HG03095 (cell line): ENCODE data around the gene HDC.

Source experiments
- ATAC-seq: cut with Tn5 transposase; IDR thresholded peaks from one replicate; pipeline ENCODE4 v1.9.1; 2021; ENCODE audit warnings: moderate library complexity; ENCODE audit not compliant: unreplicated experiment

Gene HDC

DNA sequence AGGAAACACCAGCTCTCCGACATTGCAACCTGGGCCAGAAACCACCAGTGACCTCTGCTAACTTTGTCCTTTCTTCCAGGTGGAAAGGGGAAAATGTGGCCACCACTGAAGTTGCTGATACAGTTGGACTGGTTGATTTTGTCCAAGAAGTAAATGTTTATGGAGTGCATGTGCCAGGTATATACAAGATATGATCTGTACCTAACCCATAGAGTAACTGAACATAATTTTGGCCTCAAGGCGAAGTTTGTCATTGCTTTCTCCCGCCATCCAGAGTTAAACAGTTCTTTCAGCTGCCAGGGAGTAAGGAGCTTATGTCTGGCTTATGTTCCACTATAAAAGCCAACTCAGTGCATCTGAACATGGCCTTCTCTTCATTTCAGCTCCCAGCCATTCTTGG, 36.7 kb downstream of the HDC start:
- ATAC-seq = no peak

DNA sequence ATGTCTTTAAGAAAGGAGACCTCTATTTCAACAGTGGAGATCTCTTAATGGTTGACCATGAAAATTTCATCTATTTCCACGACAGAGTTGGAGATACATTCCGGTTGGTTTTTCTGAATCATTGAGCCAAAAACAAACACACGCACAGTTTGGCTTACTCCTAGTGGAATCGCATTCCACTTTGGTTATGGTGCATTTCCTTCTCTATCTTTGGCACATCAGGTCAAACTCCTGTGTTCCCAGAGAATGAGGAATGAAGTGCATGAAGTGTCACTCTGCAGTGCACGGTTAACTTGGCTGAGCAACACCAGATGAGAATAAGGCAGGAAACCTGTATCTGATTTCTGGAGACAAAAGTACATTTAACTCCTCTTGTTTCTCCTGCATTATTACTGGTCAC, 38.5 kb downstream of the HDC start:
- no peak for ATAC-seq

DNA sequence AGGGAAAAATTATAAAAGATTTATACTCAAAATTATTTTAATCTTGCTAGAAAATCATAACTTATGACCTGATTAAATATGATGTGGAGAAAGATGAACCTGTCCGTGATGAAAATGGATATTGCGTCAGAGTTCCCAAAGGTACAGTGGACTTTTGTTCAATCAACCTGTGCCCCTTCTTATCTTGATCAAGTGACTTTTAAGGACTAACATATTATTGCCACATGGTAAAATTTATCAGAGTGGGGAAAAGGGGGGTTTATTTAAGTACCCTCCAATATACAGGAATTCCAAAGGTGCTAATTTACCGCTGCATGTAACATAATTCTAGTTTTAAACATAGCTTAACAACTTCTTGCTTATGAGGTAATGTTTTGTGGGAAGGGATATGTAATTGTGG, 39.6 kb downstream of the HDC start:
- ATAC-seq = no peak

DNA sequence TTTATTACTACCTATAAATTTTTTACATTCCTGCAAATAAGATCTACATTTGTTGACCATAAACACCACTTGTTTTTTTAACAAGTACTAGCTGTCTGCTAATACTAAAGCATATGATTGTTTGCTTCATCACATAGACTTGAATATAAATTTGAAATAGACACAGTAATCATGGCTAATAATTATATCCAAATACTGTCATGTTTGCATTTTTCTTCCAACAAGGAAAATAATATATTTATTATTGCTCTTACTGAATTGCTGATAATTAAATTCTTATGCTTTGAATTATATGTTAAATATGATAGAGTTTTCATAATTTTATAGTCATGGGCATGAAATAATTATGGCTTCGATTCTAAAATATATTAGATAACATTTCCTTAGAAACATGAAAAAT, 40.5 kb downstream of the HDC start:
- ATAC-seq = no peak

DNA sequence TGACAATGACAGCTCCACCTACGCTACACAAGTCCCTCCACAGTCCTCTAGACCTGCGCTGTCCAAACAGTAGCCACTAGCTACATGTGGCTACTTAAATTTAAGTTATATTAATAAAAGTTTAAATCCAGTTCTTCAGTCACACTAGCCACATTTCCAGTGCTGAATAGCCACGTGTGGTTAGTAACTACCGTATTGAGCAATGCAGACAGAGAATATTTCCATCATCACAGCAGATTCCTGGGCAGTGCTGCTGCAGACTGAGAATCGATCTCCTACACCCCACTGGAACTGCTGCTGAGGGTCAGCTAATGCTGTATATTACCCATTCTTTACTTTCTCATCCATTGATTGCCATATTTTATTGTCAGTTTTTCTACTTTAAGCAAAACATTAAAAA, 40.9 kb downstream of the HDC start:
- no peak for ATAC-seq

GRCh38 chr15:50222181-50222580, 43.3 kb downstream of the HDC start:
- no peak for ATAC-seq

GRCh38 chr15:50219820-50220219, 45.7 kb downstream of the HDC start:
- ATAC-seq = no peak

- ATAC-seq = no peak
Measured at GRCh38 chr15:50218691-50219090, 46.8 kb downstream of the HDC start.

- no peak for ATAC-seq
Measured at GRCh38 chr15:50218291-50218690, 47.2 kb downstream of the HDC start.

DNA sequence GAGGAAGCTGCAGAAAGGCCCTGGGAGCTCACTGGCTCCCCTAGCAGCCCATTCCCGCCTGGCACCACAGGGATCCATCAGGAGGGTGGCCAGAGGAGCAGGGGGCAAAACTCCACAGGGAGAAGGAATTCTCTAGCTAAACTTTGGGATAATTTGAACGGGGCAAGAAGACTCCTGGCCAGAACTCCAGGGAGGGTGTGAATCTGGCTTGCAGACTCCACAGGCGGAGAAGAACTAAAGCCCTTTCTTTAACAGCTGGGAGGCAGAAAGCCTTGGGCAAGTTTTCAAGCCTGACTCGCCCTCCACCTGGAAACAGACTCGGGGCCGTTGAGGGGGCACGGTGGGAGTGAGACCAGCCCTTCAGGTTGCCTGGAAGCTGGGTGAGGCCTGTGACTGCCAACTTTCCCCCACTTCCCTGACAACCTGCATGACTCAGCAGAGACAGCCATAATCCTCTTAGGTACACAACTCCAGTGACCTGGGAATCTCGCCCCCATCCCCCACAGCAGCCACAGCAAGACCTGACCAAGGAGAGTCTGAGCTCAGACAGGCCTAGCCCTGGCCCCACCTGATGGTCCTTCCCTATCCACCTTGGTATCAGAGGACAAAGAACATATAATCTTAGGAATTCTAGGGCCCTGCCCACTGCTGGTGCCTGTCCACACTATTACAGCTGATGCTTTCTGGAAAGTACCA, 54.9 kb downstream of the HDC start:
- ATAC-seq = no peak

DNA sequence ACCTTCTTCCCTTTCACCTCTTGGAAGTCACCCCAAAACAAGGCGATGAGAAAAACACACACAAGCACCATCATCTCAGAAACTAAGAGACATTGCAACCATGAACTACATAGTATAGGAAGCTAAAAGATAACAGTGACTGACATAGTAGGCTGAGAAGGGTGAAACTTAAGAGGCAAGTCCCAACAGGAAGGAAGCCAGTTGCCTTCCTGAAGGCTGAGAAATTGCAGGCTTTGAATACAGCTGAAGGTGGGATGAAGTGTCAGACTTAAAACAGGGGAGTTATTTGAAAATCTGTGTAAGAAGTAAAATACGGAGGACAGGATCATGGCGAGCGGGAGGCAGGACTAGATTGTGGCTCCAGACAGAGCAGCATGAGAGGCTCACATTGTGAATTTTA, 55.7 kb downstream of the HDC start:
- ATAC-seq = no peak

GRCh38 chr15:50206020-50206419, 59.5 kb downstream of the HDC start:
- ATAC-seq = no peak

GRCh38 chr15:50202003-50202402, 63.5 kb downstream of the HDC start:
- ATAC-seq = no peak

- ATAC-seq = no peak
Measured at GRCh38 chr15:50192926-50193620, 72.5 kb downstream of the HDC start.

DNA sequence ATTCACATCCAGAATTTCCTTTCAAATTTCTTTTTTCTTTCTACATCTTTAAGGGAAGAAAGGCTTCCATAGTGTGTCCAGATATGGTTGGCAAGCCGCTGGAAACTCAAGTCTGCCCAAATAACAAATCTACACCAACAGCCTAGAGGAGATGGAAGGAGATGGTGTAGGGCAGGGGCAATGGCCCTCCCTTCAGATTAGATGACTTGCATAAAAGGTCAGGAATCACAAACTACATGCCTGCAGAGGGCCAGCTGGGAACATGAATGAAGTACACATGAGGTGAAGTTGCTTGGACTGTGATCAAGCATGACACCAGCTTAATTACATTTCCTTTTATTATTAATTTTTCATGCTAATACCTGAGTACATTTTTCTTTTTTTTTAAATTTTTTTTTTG, 73.4 kb downstream of the HDC start:
- ATAC-seq = no peak
